GM18870 (cell line): Measurements from ENCODE around the gene PLAC1.

Experiments used
- ATAC-seq: cut with Tn5 transposase; IDR thresholded peaks from one replicate; pipeline ENCODE4 v1.9.1; 2021; ENCODE audit warnings: moderate library complexity; ENCODE audit not compliant: unreplicated experiment

The PLAC1 gene

DNA sequence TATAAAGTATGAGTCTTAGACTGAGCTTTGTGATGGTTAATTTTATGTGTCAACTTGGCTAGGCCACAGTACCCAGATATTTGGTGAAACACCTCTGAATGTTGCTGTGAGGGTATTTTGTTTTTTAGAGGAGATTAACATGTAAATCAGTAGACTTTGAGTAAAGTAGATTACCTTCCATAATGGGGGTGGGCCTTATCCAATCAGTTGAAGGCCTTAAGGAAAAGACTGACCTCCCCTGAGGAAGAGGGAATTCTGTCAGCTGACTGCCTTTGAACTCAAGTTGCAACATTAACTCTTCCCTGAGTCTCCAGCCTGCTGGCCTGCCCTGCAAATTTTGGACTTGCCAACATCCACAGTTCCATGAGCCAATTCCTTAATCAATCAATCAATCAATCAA lies 66.0 kb downstream of the PLAC1 start:
- no peak for ATAC-seq

DNA sequence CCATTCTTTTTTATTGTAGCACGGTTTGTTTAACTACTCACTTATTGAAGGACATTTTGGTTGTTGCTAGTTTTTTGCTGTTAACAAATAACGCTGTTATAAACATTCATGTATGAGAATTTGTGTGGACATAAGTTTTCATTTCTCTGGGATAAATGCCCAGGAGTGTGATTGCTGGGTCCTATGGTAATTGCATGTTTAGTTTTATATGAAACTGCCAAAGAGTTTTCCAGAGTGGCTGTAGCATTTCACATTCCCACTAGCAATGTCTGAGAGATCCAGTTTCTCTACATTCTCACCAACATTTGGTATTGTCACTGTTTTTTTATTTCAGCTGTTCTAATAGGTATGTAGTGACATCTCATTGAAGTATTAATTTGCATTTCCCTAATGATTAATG lies 66.8 kb downstream of the PLAC1 start:
- ATAC-seq: no peak

DNA sequence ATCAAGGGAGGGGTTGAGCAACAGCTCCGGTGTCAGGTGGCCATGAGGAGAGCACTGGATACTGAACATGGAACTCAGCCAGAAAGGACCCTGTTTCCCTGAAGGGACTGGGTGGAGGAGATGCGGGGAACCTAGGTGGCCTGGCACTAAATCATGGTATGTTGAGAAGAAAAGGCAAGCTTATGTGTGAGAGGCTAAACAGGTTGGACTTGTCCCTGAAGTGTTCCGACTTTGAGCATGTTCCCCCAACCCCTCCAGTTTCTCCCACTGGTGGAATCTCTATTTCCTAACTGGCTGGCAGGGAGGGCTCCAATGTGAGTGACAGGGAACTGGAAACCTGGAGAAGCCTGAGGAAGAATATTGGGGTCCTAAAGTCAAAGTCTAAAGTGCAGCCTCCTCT lies 69.5 kb downstream of the PLAC1 start:
- ATAC-seq: no peak

DNA sequence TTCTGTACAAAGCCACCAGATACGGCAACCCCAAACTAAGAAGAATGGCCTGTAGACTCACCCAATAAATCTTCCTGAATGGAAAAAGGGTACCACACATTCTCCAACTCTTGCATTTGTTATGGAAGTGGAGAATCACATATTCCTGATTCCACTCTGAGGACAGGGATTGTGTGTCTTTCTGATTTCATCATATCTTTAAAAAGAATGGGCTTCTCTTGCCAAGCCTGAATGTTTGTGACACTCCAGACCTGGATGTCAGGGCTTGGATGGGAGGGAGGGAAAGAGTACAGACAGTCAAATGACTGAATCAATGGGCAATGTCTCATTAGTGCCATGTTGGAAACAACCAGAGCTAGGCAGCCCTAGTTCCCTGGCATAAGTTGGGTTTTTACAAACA lies 77.4 kb downstream of the PLAC1 start:
- ATAC-seq: no peak

DNA sequence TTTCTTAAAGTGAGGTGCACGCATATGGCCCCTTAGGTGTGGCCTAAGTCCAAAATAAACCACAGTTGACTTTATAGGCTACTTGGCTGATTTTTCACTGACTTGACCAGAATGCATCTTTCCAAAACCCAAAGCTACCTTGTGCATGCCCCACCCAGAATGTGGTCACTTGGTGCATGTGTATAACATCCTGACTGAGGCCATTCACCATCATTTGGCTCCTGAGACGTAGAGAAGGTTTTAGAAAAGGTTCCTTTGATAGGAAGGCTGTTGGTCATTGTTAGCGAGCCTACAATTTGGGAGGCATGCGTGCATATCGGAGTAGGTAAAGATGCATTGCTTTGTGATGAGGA lies 84.6 kb downstream of the PLAC1 start:
- no peak for ATAC-seq

DNA sequence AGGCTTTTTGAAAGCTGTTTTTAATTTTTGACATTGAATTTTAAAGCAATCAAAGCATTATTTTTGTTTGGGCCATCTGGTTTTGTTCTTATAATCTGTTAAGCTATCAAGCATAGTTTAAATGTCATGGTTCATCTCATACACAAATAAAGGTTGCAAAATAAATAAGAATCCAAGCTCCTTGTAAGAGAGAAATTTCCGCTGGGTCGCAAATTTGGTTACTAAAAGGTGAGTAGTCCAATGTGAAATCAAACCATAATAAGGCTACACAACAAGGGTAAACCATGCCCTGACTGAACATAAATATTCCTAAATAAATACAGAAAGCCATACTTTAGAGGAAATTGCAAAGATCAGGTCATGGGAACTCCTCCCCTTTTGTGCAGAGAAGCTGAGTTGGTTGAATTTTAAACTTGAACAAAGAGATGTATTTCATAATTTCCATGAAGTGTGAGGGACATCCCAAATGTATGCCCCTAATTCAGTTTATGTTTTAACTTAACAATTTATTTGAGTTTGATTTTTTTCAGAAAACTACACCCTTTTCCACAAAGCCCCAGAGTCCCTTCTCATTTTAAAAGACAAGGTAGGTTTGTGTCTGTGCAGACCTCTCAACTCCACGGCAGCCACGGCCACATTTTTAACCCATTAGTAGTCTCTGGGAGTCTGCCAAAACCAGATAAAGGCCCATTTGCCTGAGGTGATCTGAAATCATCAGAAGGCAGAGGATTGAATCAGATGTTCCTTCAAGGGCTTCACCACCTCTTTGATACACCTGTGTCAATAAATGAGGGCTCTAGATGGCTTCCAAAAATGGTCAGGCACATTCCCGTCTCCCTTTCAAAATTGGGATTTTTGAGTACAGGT lies 85.2 kb downstream of the PLAC1 start:
- no peak for ATAC-seq

DNA sequence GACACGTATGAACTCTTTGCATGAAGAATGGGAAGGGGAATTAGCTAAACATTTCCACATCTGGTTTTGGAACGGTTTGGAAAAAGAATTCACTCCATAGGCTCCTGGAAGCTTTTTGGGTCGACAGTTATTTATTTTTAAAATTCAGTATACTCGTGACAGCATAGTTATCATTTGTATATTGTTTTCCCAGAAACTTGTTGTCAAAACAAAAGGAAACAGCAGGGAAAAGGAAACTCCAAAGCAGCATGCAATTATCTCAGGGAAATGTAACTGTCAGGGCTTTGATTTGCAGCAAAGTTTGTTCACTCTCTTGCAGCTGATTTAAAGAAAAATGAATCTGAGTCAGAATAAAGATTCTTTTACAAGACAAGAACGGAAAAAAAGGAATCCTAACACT lies 86.5 kb downstream of the PLAC1 start:
- no peak for ATAC-seq

DNA sequence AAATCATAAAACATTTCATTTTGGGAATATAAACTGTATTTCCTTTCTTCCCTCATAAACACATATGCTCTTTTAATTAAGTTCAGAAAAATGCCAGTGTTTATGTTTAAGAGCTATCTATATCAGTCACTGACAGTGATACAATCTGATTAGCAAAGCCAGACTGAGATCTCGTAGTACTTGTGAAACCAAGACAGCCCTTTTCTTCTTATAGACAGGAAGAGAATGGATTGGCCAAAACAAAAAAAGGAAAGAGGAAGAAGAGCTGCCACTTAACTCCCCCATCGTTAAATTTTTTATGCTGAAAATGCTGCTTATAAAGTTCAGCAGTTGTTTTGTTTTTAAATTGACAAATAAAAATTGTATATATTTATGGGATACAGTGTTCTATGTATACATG lies 87.4 kb downstream of the PLAC1 start:
- no peak for ATAC-seq

DNA sequence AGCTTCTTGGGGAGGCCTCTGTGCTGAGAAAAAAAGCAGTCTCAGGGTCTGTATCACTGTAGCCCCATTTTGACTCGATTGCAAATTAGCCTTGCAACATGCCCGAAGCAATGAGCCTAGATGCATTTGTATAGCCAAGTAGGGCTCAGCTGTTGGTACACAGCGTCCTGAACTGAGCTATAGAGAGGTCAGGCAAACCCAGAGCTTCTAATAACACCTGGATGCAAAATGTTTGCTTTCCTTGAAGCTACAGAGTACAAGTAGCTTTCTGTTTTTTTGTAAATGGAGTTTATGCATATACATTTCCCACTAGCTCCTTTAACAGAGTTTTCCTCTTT lies 87.8 kb downstream of the PLAC1 start:
- no peak for ATAC-seq

DNA sequence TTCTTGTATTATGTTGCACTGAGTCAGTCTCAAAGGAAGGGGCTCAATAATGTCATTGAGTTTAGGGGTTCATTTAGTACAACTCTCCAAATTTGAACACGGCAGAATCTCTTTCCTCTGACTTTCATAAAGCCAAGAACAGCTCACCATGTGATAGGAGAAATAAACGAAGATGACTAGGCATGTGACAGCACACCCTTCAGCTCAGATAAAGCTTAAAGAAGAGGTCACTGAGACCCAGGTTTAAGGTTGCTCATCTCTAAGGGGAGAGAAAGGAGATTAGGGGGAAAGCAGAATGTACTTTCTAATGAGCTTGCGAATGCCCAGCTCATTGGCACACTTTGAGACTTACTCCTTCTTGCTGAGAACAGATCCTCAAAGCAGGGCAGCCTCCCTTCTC lies 89.0 kb downstream of the PLAC1 start:
- no peak for ATAC-seq

DNA sequence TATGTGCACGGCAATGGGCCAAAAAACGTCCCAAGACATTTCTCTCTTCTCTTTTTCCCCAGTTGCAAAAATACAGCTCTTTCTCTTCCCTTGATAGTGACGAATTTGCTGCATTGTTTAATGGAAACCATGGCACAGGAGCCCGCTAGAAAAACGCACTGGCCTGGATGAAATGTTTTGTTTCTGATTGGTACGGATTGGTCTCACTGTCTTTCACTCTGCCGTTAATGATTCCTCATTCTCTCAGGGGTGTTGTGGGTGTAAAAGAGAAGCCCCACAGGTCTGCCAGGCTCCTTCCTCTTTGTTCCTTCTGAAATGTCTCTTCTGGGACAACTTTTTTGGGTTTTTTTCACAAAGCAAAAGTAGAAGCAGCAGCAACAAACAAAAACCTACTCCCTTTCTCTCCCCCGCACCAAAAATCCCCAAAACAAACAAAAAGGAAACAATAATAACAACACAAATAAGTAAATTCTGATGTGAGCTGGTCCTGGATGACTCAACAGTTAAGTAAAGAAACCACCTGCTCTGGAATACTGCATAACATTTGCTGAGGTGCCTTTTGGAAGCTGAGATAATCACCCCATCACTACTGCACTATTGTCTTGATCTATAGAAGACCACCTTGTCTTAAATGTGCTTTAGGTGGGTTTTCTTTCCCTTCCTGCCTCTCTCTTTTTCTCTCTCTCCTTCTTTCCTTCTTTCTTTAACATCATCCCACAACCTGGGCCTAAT lies 89.8 kb downstream of the PLAC1 start:
- no peak for ATAC-seq

DNA sequence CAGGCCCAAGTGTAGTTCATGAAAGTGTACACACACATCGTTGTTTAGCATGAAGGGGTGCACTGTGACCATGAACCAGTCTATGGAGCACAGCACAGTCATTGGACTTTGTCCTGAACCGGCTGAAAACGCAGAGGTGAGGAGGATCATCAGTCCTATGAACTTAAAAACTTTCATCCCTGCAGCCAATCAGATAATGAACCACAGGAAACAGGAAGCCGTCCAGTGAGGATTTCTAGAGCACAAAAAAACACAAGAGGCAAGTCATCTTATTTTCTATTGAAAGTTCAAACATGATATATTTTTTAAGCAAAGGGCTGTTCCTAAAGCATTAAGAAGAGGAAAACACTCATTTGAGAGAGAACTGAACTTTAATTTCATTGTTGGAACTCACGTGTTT lies 91.8 kb downstream of the PLAC1 start:
- no peak for ATAC-seq

DNA sequence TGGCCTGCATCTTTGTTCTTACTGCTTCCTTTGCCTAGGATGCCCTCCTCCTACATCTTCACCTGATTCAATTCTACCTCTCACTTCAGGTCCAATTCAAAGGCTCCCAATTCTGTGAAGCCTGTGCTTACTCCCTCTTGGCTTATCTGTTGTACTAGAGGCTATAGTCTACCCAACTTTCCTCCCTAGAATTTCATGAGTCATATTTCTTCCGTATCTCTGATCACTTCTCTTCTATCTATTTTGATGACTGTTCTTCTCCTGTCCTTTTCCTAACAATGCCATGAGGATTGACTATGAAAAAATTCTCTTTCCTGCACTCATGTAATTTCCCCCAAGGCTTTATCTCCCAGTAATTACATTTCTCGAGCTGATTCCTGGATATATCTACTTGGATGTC lies 96.3 kb downstream of the PLAC1 start:
- ATAC-seq: no peak

DNA sequence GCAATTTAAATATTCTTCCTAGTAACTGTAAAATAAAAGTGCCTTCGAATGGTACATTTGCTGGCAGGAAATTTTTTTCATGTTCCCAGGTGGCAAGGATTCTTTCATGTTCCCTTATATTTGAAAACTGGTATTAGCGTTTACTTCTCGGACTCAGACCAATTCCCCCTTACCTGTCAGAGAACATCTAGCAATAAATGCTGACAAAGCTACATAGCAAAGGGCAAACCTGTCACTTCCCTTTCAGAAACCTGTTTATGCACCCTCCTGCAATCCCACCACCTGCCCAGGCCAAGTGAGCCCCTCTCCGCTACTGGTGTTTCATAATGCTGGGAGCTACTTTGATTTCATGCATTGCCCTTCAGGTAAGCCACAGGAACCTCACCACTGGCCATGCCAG lies 100.1 kb downstream of the PLAC1 start:
- ATAC-seq: no peak

DNA sequence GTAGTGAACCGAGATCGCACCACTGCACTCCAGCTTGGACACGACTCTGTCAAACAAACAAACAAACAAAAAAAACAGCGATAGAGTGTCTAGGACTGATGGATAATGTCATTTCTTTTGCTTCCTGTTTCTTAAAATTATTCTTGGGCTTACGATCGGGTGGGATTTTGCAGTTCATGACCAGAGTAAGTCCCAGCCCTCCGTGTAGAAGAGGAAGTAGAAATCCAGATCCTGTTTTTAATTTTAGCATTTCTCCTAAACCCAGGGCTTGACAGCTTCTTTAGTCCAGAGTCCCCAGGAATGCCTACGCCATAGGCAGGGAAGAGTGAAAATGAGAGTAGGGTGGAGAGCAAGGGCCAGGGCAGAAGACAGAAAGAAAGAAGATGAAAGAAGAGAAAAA lies 104.0 kb downstream of the PLAC1 start:
- ATAC-seq: no peak

DNA sequence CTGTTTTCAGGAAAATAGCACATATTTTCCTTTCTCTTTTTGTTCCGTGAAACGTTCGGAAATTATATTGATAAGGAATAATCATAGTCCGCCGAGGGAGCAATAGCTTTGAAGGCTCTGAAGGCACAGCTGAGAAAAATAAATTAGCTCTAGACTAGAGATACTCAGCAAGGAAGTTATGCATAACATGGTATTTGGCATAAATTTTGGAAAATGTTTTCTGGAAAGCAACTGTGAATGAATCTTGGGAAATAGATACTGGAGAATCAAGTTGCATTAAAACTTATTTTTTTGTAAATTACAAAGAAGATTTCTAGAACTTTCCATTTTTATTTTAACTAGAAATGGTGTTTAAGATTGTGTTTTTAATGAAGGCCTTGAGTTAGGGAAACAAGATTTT lies 105.9 kb downstream of the PLAC1 start:
- no peak for ATAC-seq

DNA sequence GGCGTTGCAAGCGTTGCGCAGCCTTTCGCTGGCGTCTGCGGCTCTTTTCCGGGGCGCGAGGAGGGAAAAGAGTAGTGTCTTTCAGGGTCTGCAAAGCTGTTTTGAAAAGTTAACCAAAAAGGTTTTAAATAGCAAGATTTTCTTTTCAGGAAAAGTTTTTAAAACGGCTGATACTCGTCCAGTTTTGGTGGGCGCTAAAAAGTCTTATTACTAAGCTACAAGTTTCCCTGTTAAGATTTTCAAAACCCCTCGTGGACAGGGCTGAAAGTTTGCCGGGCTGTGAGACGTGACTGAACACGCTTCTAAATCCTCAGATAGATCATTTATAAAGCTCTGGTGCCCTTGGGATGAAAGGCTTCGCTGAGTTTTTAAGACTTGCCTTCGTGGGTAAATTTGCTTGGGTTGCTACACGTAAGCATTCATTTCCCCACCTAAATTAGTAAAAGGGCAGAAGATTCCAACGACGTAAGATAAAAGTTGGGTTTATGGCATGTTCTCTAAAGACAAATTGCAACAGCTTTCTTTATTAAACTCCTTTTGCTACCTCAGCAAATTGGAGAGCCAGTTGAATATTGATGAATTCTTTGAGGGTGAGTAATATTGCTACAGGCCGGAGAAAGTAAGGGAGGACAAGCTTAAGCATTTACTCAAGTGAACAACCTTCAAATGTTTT lies 106.8 kb downstream of the PLAC1 start:
- no peak for ATAC-seq

DNA sequence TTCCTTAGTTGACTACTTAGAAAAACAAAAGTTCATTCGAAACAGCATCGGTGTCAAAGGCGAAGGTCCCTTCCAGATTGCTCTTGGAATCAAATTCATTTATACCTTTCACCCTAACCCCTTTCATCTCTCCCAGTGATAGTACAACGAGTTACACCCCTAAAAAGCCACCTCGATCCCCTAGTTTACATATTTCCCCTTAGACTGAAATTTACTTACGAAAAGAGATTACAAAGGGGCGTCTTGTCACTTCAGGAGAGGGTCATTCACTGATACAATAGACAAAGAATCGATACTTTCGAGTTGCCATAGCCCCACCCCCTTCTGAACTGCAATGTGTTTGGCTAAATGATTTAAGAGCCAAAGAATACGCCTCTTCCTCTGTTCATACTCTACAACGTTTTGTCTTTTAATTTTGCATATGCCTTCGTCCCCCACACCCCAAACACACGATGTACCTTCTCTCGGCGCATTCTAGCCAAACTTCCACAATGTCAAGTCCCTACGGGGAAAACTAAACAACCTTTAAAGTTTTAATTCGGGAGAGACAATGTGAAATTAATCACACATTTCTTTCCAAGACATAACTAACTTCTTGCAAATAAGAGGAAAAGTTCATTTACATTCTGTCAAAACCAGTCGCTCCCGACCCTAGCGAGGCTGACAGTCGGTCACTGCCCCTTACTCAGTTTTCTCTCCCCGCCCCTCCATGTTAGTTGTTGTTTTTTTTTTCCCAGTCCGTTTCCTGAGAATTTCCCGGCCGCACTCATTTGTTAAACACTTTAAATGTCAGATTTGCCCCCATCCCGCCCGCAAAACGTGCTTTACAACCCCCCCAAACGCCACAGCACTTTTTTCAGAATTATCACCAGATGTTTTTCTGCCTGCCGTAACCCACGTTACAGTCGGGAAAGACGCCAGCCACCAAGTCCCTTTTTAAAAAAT lies 109.7 kb downstream of the PLAC1 start:
- ATAC-seq: peak; percentile 39

DNA sequence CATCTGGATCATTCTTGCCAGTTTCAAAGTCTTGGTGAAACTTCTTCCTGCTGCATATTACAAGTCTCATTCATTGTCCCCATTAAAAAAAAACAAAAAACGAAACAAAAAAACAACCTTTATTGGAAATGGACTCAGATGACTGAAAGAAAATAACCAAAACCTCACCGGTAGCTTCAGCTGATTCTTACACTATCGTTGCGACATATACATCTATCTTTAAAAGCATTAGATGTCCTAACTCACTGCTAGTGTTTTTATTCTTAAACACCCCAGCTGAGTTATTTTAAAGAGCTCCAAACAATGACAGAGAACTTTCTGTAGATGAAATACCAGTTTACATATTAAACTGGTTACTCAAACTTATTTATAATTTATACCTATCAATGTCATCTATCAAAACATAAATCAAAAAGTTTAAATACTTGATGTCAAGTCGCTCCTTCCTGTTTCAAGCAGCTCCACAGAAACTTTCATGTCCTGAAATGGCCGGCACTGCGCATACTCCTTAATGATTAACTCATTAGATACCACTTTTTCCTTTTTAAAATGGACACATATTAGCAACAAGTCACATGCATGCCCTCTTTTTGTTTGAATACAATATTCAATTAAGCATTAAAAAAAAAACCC lies 111.1 kb downstream of the PLAC1 start:
- no peak for ATAC-seq

DNA sequence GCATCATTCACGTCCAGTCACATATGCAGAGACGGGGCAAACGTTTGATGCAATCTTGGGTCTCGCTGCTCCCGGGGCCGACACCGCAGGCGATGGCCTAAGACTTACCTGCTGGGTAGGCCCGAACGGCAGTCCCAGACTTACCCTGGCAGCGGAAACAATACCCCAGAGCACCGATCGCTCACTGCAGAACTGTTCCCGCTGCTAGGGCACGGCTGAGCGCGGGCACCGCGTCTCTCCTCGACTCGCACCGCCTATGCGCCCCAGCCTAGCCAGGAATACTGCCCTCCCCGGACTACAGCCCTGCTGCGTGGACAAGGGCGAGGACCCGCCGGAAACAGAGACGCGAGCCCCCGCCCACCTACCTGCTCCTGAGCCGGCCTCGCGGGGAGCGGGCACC lies 112.1 kb downstream of the PLAC1 start:
- ATAC-seq: no peak

DNA sequence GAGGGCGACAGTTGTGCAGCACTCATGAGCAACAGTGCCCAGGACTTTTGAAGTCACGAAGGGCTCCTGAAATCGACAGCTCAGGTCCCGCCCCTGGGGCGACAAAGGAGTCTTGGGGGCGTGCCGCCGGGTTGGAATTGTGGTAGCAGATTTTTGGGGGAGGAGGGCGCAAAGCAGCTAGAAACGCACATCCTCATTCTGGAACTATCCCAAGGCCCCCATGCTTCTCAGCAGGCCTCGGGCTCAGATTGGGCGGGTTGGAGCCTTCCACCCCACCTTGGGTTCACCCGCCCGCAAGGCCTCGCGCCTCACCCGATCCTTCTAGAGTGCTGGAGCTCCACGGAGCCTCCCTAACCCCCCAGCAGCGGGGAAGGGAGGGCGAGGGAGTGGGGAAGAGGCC lies 112.8 kb downstream of the PLAC1 start:
- no peak for ATAC-seq
